Neural progenitor cell (in vitro differentiated cells): ENCODE data around the gene RNF123.

Source experiments
- EZH2 ChIP-seq: fragments of 200-600 bp; sonication (generic); IDR thresholded peaks from 2 replicates; pipeline ENCODE4 v1.6.1; 2017; ENCODE audit warnings: antibody characterized with exemption, mild to moderate bottlenecking, moderate library complexity
- EZH2phosphoT487 ChIP-seq: fragments of 200-600 bp; sonication (generic); IDR thresholded peaks from 2 replicates; pipeline ENCODE4 v1.6.1; 2017; ENCODE audit warnings: antibody characterized with exemption
- TF ChIP-seq, protein P1 (sequence below): fragments of 200-600 bp; sonication (generic); IDR thresholded peaks from 2 replicates; pipeline ENCODE4 v1.5.1; 2017; ENCODE audit warnings: antibody characterized with exemption, mild to moderate bottlenecking

DNA sequence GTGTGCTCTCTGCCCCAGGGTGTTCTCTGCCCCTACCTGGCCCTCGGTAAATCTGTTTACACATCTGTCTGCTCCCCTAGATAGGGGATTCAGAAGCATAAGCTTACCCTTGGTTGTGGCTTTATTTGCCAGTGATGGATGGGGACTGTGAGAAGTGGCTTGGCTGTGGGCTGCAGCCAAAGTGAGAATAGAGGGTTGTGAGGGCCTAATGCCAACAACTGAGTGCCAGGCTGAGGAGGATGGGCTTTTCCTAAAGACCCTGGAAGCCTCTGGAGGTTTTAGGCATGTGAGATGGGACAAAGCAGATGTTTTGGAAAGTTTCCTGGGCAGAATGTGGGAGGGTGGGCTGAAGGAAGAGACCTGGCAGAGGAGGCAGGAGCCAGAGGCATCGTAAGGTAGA is 30.6 kb upstream of the RNF123 start:
- TF ChIP-seq, protein P1, sequence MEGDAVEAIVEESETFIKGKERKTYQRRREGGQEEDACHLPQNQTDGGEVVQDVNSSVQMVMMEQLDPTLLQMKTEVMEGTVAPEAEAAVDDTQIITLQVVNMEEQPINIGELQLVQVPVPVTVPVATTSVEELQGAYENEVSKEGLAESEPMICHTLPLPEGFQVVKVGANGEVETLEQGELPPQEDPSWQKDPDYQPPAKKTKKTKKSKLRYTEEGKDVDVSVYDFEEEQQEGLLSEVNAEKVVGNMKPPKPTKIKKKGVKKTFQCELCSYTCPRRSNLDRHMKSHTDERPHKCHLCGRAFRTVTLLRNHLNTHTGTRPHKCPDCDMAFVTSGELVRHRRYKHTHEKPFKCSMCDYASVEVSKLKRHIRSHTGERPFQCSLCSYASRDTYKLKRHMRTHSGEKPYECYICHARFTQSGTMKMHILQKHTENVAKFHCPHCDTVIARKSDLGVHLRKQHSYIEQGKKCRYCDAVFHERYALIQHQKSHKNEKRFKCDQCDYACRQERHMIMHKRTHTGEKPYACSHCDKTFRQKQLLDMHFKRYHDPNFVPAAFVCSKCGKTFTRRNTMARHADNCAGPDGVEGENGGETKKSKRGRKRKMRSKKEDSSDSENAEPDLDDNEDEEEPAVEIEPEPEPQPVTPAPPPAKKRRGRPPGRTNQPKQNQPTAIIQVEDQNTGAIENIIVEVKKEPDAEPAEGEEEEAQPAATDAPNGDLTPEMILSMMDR = no peak
- TF ChIP-seq EZH2 (no peak), EZH2phosphoT487 (no peak)
